HL-60/S4 (cell line): Measurements from ENCODE around the gene NBPF3.
"Not testable (repeated sequence)": the region's sequence is repeated elsewhere in the genome, so short reads cannot be mapped to it uniquely, and the experiment has no call there.

Experiments
- in situ Hi-C: fragments of 300-500 bp; cut with MboI; formaldehyde crosslinking; loops from 2 replicates; pipeline ENCODE4 v1.14.3; 2022; ENCODE audit warnings: low sequenced_read_pairs

The NBPF3 gene

DNA sequence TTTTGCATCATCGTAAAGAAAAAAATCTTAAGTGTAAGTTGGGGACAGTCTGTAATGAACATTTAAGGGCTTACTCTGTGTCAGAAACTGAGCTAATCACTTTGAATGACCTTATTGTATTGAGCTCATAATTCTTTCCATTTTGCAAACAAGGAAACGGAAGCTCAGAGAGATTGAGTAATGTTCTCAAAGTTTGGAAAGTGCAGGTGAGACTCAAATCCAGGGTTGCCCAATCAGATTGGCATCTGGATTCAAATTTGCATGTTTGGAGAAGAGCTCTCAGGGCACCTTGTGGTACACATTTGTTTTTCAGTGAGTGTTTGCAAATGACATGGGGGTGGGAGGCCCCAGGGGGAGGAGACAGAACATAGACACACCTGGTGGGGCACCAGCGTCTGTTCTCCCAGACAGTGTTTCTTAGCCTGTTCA is 77.2 kb downstream of the NBPF3 start:
- in situ Hi-C loops, result no loop called here

- in situ Hi-C loops, result no loop called here
These were observed 77.9 kb downstream of the NBPF3 start for GRCh38 chr1:21517660-21518480.

DNA sequence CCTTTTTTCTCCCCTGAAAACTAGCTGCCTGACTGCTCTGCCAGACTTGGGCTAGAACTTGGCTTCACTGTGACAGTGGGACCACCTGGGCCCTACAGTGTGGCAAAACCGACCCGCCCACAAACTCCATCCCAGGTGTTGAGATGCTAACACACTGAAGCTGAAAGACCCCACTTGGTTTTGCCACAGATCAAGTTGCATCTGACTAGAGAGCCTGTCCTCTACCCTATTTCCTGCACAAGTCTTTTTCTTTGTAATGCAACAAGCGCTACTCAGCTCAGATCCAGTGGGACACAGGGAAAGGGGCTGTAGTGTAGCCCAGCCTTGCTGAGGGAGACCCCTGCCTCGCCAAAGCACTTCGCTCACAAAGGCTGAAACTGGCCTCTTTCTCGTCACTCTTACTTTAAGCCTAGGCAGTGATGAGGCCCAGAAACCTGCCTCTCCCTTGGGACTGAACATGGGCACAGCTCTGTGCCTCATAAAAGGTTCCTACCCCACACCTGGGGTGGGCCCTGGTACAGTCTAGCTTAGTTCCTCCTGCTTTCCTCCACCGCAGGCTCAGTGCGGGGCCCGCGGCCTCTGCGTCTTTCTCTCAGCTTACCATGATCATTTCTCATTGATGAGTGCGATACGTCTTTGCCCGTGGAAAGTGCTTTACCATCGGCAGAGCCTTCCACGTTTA is 79.0 kb downstream of the NBPF3 start:
- in situ Hi-C loops, result no loop called here

DNA sequence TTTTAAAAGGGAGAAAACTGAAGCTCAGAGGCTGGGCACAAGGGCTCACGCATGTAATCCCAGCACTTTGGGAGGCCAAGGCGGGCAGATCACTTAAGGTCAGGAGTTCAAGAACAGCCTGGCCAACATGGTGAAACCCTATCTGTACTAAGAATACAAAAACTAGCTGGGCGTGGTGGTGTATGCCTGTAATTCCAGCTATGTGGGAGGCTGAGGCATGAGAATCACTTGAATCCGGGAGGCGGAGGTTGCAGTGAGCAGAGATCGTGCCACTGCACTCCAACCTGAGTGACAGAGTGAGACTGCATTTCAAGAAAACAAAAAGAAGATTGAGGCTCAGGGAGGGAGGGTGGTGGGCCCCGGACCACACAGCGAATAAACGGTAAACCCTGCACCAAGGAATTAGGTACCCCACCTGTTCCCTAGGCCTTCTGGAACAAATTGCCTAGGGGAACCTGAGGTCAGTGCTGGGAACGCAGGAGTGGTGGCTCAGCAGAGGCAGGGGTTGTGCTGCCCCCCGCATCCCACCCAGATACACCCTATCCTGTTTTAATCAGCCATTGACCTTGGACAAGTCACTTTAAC is 79.6 kb downstream of the NBPF3 start:
- in situ Hi-C loops, result not testable (repeated sequence)

- in situ Hi-C loops, result no loop called here
These were observed 81.2 kb downstream of the NBPF3 start for GRCh38 chr1:21520899-21521716.

GRCh38 chr1:21521717-21522060 is 81.8 kb downstream of the NBPF3 start:
- in situ Hi-C loops, result no loop called here

- in situ Hi-C loops, result no loop called here
These were observed 82.6 kb downstream of the NBPF3 start for GRCh38 chr1:21522525-21523038.

DNA sequence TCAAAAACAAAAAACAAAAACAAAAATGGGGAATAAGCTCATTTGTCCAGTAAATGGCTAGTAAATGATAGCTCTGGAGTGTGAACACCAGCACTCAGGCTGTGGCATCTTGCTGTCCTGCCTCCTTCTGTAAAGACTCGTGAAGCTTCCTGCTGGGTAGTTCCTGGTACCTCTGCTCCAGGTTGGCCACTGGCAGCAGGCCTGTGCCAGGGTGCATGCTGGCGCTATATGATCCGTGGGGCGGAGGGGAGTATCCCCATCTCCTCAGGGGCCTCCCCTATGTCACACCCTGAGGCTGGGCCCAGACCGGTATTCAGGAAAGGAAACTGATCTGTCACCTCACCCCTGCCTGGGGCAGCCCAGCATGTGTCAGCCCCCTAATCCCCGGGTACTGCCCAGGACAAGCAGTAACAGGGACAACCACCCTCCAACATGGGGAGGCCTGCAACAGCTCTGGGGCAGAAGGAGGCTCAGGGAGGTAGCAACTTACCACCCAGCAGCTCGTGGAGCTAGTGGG is 83.4 kb downstream of the NBPF3 start:
- in situ Hi-C loops, result no loop called here

DNA sequence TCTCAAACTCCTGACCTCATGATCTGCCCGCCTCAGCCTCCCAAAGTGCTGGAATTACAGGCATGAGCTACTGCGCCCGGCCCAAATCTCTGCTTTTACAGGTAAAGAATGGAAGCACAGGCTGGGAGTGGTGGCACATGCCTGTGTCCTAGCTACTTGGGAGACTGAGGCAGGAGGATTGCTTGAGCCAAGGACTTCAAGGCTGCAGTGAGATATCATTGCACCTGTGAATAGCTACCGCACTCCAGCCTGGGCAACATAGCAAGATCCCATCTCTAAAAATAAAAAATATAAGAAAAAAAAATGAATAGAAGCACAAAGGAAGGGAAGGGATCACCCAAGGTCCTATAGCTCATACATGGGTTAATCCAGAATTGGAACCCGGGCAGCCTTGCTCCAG is 84.3 kb downstream of the NBPF3 start:
- in situ Hi-C loops, result no loop called here

DNA sequence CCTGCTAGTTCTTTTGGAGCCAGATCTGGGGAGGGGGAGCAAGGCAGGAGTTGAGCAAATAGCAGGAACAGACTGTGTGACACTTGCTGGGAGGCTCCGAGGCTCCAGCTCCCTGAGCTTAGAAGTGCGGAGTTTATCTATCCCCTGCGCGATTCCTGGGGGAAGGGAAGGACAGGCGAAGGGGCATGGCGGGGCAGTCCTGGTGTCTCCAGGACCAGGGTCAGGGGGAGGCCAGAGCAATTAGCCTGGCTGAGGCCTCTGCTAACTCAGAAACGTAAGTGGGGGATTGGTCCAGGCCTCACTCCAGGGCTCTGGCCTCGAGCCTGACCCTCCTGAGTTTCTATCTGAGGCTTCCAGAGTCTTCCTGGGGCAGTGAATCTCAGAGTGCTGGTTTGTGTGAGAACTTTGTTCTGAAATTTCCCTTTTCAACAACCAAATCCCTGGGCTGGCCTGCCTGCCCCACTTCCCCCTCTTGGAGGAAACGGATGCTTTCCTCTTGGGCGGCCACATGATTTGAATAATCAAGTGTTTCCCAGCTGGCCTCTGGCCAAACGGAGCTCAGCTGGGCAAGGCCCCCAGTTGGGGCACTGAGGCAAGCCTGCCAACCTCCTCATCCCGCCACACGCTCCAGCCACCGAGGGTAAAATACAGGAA is 84.9 kb downstream of the NBPF3 start:
- in situ Hi-C loops, result no loop called here

GRCh38 chr1:21525340-21525717 is 85.4 kb downstream of the NBPF3 start:
- in situ Hi-C loops, result no loop called here

DNA sequence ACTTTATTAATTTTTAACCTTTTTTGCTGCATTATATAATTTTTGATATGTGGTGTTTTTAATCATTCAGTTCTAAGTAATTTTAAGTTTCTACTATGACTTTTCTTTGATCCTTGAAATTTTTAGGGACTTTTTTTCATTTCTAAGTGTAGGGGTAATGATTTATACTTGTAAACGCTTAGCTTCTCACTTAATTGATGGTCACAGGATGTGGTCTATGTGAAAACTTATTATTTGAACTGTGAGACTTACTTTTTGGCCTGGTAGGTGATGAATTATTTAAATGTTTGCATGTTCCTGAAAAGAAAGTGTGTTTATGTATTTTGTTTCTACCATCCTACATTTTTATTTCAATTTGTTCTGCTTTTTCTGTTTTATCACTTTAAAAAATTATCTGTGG is 86.5 kb downstream of the NBPF3 start:
- in situ Hi-C loops, result no loop called here

DNA sequence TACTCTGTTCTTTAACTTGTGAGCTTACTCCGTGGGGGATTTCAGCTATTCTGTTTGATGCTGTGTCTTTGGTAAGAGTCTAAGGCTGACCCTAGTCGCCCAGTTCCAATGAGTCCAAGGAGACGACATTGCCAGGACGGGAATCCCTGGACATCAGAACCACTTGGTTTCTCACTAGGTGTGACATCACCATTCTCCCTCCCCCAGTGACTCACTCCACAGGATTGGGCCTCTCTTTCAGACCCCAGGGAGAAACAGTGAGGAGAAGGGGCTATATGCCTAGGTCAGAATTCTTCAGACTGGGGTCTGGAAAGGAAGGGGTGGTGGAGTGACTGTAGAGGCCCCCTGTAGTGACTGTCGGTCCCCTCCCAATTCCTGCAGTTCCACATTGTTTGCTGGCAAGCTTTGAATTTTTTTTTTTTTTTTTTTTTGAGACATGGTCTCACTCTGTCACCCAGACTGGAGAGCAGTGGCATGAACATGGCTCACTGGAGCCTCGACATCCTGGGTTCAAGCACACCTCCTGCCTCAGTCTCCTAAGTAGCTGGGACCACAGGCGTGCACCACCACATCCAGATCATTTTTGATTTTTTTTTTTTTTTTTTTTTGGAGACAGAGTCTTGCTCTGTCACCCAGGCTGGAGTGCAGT is 90.6 kb downstream of the NBPF3 start:
- in situ Hi-C loops, result no loop called here

DNA sequence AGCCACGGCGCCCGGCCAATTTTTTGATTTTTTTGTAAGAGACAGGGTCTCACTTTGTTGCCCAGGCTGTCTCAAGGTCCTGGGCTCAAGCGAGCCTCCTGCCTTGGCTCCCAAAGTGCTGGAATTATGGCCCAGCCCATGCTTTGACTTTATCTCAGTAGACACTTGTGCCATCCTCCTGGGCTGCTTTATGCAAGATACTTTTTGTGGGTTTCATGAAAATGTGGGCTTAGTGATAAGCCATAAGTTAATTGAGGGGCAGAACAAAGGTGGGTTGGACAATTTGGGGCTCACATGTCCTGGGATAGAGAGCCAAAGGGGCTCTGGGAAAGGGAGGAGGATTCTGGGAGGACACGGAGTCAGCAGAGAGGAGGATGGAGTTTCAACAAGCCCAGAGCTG is 91.3 kb downstream of the NBPF3 start:
- in situ Hi-C loops, result no loop called here

- in situ Hi-C loops, result no loop called here
These were observed 92.6 kb downstream of the NBPF3 start for GRCh38 chr1:21532496-21532895.

DNA sequence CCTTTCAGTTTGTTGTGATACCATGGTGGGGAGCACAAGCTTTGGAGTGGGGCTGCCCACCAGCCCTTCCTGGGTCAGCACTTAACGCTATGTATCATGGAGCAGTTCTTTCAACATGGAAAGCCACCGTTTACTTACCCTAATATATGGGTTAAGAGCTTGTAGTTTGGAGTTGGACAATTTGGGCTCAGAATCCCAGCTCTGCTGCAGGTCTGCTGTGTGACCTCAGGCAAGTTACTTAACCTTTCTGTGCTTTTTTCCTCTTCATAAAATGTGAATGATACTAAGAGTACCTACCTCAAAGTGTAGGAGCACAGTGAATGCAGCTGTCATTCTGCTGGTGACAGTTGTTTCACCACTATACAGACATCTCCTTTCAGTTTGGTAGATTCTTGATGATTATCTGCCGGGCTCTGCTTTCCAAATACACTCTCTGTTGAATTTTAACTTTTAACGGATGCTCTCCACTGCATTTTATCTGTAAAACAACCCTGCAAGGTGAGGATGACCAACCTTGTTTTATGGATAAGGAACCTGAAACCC is 93.1 kb downstream of the NBPF3 start:
- in situ Hi-C loops, result no loop called here

- in situ Hi-C loops, result no loop called here
These were observed 94.2 kb downstream of the NBPF3 start for GRCh38 chr1:21534146-21534545.
